Activated B cell treated with CpG ODN at 0.5 μM for 24 hours (primary cell): Measurements from ENCODE around the gene CC2D2B. TPM values are rescaled to one million over a fixed set of nuclear protein-coding genes. Genes with fewer than 3 reads are reported as not detected.

Source experiments
- ATAC-seq: fragments of 200-7000 bp; cut with Tn5 transposase; one replicate; pipeline ENCODE4 v1.10.0; 2021; ENCODE audit warnings: low read depth, mild to moderate bottlenecking, moderate library complexity
- CTCF ChIA-PET: fragments of 350-600 bp; sonication (Branson Sonifier 250); formaldehyde crosslinking; loops from one replicate; lab custom pipeline; 2021; ENCODE audit warnings: antibody characterized with exemption; lab: Charles Lee
- POLR2A ChIA-PET: fragments of 350-600 bp; sonication (Branson Sonifier 250); formaldehyde crosslinking; loops from one replicate; lab custom pipeline; 2021; ENCODE audit warnings: antibody characterized with exemption; lab: Charles Lee
- DNase-seq: peaks from one replicate; pipeline ENCODE4 v3.0.0; 2022
- H3K27ac Mint-ChIP-seq: one replicate; pipeline ENCODE4 v1.8.0; 2020; ENCODE audit warnings: mixed read lengths
- H3K27me3 Mint-ChIP-seq: one replicate; pipeline ENCODE4 v1.8.0; 2021; ENCODE audit warnings: mixed read lengths
- H3K36me3 Mint-ChIP-seq: one replicate; pipeline ENCODE4 v1.8.0; 2021; ENCODE audit warnings: low read depth, mixed read lengths
- H3K4me1 Mint-ChIP-seq: one replicate; pipeline ENCODE4 v1.8.0; 2021; ENCODE audit warnings: mixed read lengths
- H3K4me3 Mint-ChIP-seq: one replicate; pipeline ENCODE4 v1.8.0; 2020; ENCODE audit warnings: mild to moderate bottlenecking, mixed read lengths
- H3K9me3 Mint-ChIP-seq: one replicate; pipeline ENCODE4 v1.8.0; 2020; ENCODE audit warnings: mixed read lengths
- CTCF ChIP-seq: fragments of 200-600 bp; IDR thresholded peaks from one replicate; pipeline ENCODE4 v1.8.0; 2022; ENCODE audit warnings: antibody characterized with exemption, mild to moderate bottlenecking
- intact Hi-C: fragments of 100-400 bp; cut with micrococcal nuclease; formaldehyde crosslinking; loops from one replicate; pipeline ENCODE4 v1.15.1; 2024
- total RNA-seq: library from RNA; stranded (reverse); gene quantifications from 2 replicates; pipeline ENCODE4 v1.2.3, GENCODE V29; 2022

CC2D2B gene
- total RNA-seq, 1 donor from 2014 or later: 2.0 TPM

GRCh38 chr10:96073722-96074121 lies 165.9 kb downstream of the CC2D2B start:
- intact Hi-C loops: no loop called here

GRCh38 chr10:96074776-96075175 lies 167.0 kb downstream of the CC2D2B start:
- Mint-ChIP-seq H3K27me3 (no peaks in the 10 kb centered on the region), H3K9me3 (no peaks in the 10 kb centered on the region), H3K36me3 (peaks cover 17% of the 10 kb centered on the region), H3K27ac (no peak overlapping the region), H3K4me3 (no peak overlapping the region), H3K4me1 (peaks cover 4% of the 10 kb centered on the region)
- no peak for TF ChIP-seq CTCF
- CTCF ChIA-PET: no interaction called here
- DNase-seq (no peak), ATAC-seq (no peak)
- POLR2A ChIA-PET: interaction anchor here (2.6 kb wide), 1 partner anchor 56 kb away, joined by 11 read pairs; the partner anchor contains the start of gene ZNF518A
- intact Hi-C loops: no loop called here

More at GRCh38 chr10:96073722-96074121, 165.9 kb downstream of the CC2D2B start:
- Mint-ChIP-seq H3K27ac (no peak overlapping the region), H3K9me3 (no peaks in the 10 kb centered on the region), H3K27me3 (no peaks in the 10 kb centered on the region), H3K4me3 (no peak overlapping the region), H3K4me1 (peaks cover 4% of the 10 kb centered on the region), H3K36me3 (peaks cover 11% of the 10 kb centered on the region)
- TF ChIP-seq CTCF: no peak
- ATAC-seq (peak; percentile 14), DNase-seq (no peak)
- ChIA-PET POLR2A (no interaction called here), CTCF (no interaction called here)

- no peak overlapping the region for H3K4me3 Mint-ChIP-seq
- ChIA-PET CTCF (no interaction called here), POLR2A (interaction anchor here (2.6 kb wide), 1 partner anchor 54 kb away, joined by 11 read pairs; the partner anchor contains the start of gene ZNF518A)
- peaks cover 26% of the 10 kb centered on the region for H3K36me3 Mint-ChIP-seq
- H3K9me3 Mint-ChIP-seq: no peaks in the 10 kb centered on the region
- peaks cover 4% of the 10 kb centered on the region for H3K4me1 Mint-ChIP-seq
- H3K27me3 Mint-ChIP-seq: no peaks in the 10 kb centered on the region
- intact Hi-C loops: no loop called here
- DNase-seq (no peak), ATAC-seq (no peak)
- no peak for TF ChIP-seq CTCF
- no peak overlapping the region for H3K27ac Mint-ChIP-seq
Observed at GRCh38 chr10:96075977-96076376, 168.2 kb downstream of the CC2D2B start.

GRCh38 chr10:96077156-96077555 lies 169.4 kb downstream of the CC2D2B start:
- POLR2A ChIA-PET: interaction anchor here (2.6 kb wide), 1 partner anchor 53 kb away, joined by 11 read pairs; the partner anchor contains the start of gene ZNF518A
- TF ChIP-seq CTCF: no peak
- H3K4me3 Mint-ChIP-seq: no peak overlapping the region
- peaks cover 4% of the 10 kb centered on the region for H3K4me1 Mint-ChIP-seq
- intact Hi-C loops: no loop called here
- H3K9me3 Mint-ChIP-seq: no peaks in the 10 kb centered on the region
- no peaks in the 10 kb centered on the region for H3K27me3 Mint-ChIP-seq
- ATAC-seq (no peak), DNase-seq (no peak)
- peaks cover 31% of the 10 kb centered on the region for H3K36me3 Mint-ChIP-seq
- CTCF ChIA-PET: no interaction called here
- H3K27ac Mint-ChIP-seq: no peak overlapping the region

GRCh38 chr10:96082153-96082552 lies 174.4 kb downstream of the CC2D2B start:
- intact Hi-C loops: no loop called here
- H3K9me3 Mint-ChIP-seq: no peaks in the 10 kb centered on the region
- H3K27ac Mint-ChIP-seq: no peak overlapping the region
- no peak overlapping the region for H3K4me3 Mint-ChIP-seq
- DNase-seq (no peak), ATAC-seq (no peak)
- TF ChIP-seq CTCF: no peak
- CTCF ChIA-PET: no interaction called here
- POLR2A ChIA-PET: interaction anchor here (1.5 kb wide), 1 partner anchor 48 kb away, joined by 7 read pairs; the partner anchor contains the start of gene ZNF518A
- H3K27me3 Mint-ChIP-seq: no peaks in the 10 kb centered on the region
- peaks cover 39% of the 10 kb centered on the region for H3K36me3 Mint-ChIP-seq
- no peaks in the 10 kb centered on the region for H3K4me1 Mint-ChIP-seq

Other genes with a start within 250 kb of the CC2D2B start
- gene TCTN3, start 214.0 kb upstream of the CC2D2B start, total RNA-seq: 44.5 and 47.5 TPM in 2 replicates
- 187 TPM in 2 replicates for gene ENTPD1, start 151.8 kb upstream of the CC2D2B start, total RNA-seq
- 9.8 and 10.2 TPM in 2 replicates for gene CCNJ, start 135.6 kb downstream of the CC2D2B start, total RNA-seq
- gene ZNF518A, start 222.3 kb downstream of the CC2D2B start, total RNA-seq: 23.8 and 28.7 TPM in 2 replicates